AG04450 (cell line): ENCODE results near the gene KNTC1. TPM values are rescaled to one million over a fixed set of nuclear protein-coding genes. Genes with fewer than 3 reads are reported as not detected.
"Not testable (repeated sequence)": the region's sequence is repeated elsewhere in the genome, so short reads cannot be mapped to it uniquely, and the experiment has no call there.

Experiments used
- CTCF ChIA-PET: fragments of 300-600, 350-600 bp; formaldehyde crosslinking; extraction: SDS; loops from one replicate; lab custom pipeline; 2022; ENCODE audit warnings: antibody characterized with exemption, inconsistent platforms; lab: Charles Lee
- POLR2A ChIA-PET: fragments of 350-600 bp; formaldehyde crosslinking; extraction: SDS; loops from one replicate; lab custom pipeline; 2021; ENCODE audit warnings: antibody characterized with exemption, inconsistent platforms; lab: Yijun Ruan, JAX
- DNase-seq: peaks from one replicate; pipeline ENCODE4 v3.0.0-alpha.2; 2011; ENCODE audit warnings: low read depth, low spot score
- H3K27ac ChIP-seq: one replicate; pipeline ENCODE4 v1.5.1; 2012; ENCODE audit warnings: low read depth, low read length, control low read depth
- H3K27me3 ChIP-seq: one replicate; pipeline ENCODE4 v1.6.0; 2012; ENCODE audit warnings: low read length; ENCODE audit not compliant: control insufficient read depth, insufficient read depth
- H3K4me3 ChIP-seq: 2 replicates; pipeline ENCODE4 v1.5.1; 2011; ENCODE audit warnings: mild to moderate bottlenecking, low read depth, low read length, control low read depth
- H3K9me3 ChIP-seq: 2 replicates; pipeline ENCODE4 v1.5.1; 2012; ENCODE audit warnings: low read length; ENCODE audit not compliant: control insufficient read depth, insufficient read depth
- CTCF ChIP-seq: IDR thresholded peaks from 2 replicates; pipeline ENCODE4 v1.5.1; 2011; ENCODE audit warnings: low read depth, low read length, control low read depth, inconsistent platforms
- polyA plus RNA-seq: library from polyadenylated mRNA; depleted of rRNA; stranded (reverse); fragments of >200 nt; gene quantifications from 2 replicates; pipeline ENCODE4 v1.2.3, GENCODE V29; 2011

The KNTC1 gene
- polyA plus RNA-seq, 1 experiment, result 10.0 TPM

GRCh38 chr12:122651520-122652224 is 124.6 kb downstream of the KNTC1 start:
- ChIA-PET CTCF (no interaction called here), POLR2A (no interaction called here)
- no peaks in the 10 kb centered on the region for H3K27me3 ChIP-seq
- no peak for DNase-seq
- H3K27ac ChIP-seq, result no peak overlapping the region
- H3K9me3 ChIP-seq, result no peaks in the 10 kb centered on the region
- no peak overlapping the region for H3K4me3 ChIP-seq
- no peak for TF ChIP-seq CTCF

- POLR2A ChIA-PET, H3K27ac ChIP-seq, DNase-seq, H3K4me3 ChIP-seq, H3K9me3 ChIP-seq, CTCF ChIA-PET, H3K27me3 ChIP-seq: not testable (repeated sequence)
These were observed 126.2 kb downstream of the KNTC1 start for GRCh38 chr12:122653291-122653690.

- H3K4me3 ChIP-seq, result no peak overlapping the region
- TF ChIP-seq CTCF, result no peak
- ChIA-PET CTCF (no interaction called here), POLR2A (no interaction called here)
- no peaks in the 10 kb centered on the region for H3K27me3 ChIP-seq
- H3K9me3 ChIP-seq, result no peaks in the 10 kb centered on the region
- H3K27ac ChIP-seq, result no peak overlapping the region
- DNase-seq, result no peak
These were observed 129.2 kb downstream of the KNTC1 start for GRCh38 chr12:122656298-122656697.

- Histone ChIP-seq H3K27me3 (no peaks in the 10 kb centered on the region), H3K9me3 (no peaks in the 10 kb centered on the region), H3K27ac (no peak overlapping the region), H3K4me3 (no peak overlapping the region)
- no peak for TF ChIP-seq CTCF
- POLR2A ChIA-PET, result no interaction called here
- CTCF ChIA-PET, result interaction anchor here (1.4 kb wide), 1 partner anchor 22 kb away, joined by 3 read pairs; no protein-coding TSS in a partner anchor
- no peak for DNase-seq
These were observed 132.5 kb downstream of the KNTC1 start for GRCh38 chr12:122659579-122659978.

- no peaks in the 10 kb centered on the region for H3K27me3 ChIP-seq
- ChIA-PET CTCF (no interaction called here), POLR2A (interaction anchor here (0.6 kb wide), 1 partner anchor 17 kb away, joined by 5 read pairs; no protein-coding TSS in a partner anchor)
- H3K4me3 ChIP-seq, result no peak overlapping the region
- no peaks in the 10 kb centered on the region for H3K9me3 ChIP-seq
- no peak for DNase-seq
- no peak overlapping the region for H3K27ac ChIP-seq
- no peak for TF ChIP-seq CTCF
These were observed 134.2 kb downstream of the KNTC1 start for GRCh38 chr12:122661246-122661645.
